Measurements from ENCODE around the gene HTRA3. TPM values are rescaled to one million over a fixed set of nuclear protein-coding genes. Genes with fewer than 3 reads are reported as not detected.

The HTRA3 gene
- polyA plus RNA-seq, 1 donor from 2014 or later, result not detected

DNA sequence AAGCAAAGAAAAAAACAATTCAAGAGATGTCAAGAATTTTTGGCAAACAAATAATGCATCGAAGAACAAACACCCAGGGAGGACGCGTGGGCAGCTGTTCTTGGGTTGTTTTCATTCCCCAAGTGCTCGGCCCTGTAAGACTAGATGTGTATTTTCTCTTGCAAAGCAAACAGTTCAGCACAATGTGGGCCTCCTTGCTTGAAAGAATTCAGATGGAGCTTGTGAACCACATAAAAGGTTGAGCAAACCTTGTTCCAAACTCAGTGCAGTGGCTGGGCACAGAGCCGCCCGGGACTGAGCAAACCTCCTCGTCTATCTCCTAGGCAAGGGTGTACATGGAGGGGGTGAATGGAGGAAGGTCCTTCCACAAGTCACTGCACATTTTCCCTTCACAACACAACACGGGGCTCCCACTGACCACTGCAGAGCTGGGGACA lies 82.4 kb downstream of the HTRA3 start:
- Histone ChIP-seq H3K27me3 (ENCODE audit: insufficient read depth, low read depth, low read length) (no peaks in the 10 kb centered on the region), H3K79me2 (replicated peaks; ENCODE audit: insufficient read depth, low read length) (no peaks in the 10 kb centered on the region), H3K9me3 (ENCODE audit: low read length) (no peaks in the 10 kb centered on the region), H2AFZ (ENCODE audit: low read depth, low read length) (no peak overlapping the region), H3K27ac (ENCODE audit: low read length) (no peak overlapping the region), H3K4me2 (ENCODE audit: low read length) (no peak overlapping the region), H3K9ac (ENCODE audit: low read length) (no peak overlapping the region), H3K9me2 (ENCODE audit: insufficient read depth, low read length) (no peaks in the 10 kb centered on the region), H3F3A (ENCODE audit: insufficient read depth, low read length, poor library complexity, severe bottlenecking) (no peaks in the 10 kb centered on the region), H3K36me3 (ENCODE audit: insufficient read depth, low read length) (no peaks in the 10 kb centered on the region), H3K4me3 (ENCODE audit: low read length) (no peak overlapping the region), H4K20me1 (ENCODE audit: insufficient read depth) (no peaks in the 10 kb centered on the region)
- TF ChIP-seq POLR2AphosphoS5 (IDR thresholded peaks at IDR 0.05) (no peak), SMC3 (conservative IDR thresholded peaks at IDR 0.05; ENCODE audit: poor library complexity) (no peak), RAD21 (conservative IDR thresholded peaks at IDR 0.05) (no peak), TAF1 (IDR thresholded peaks at IDR 0.05; ENCODE audit: low read depth) (no peak), MXI1 (conservative IDR thresholded peaks at IDR 0.05; ENCODE audit: poor library complexity, severe bottlenecking) (no peak), EP300 (conservative IDR thresholded peaks at IDR 0.05; ENCODE audit: poor library complexity, severe bottlenecking) (no peak), EZH2 (IDR thresholded peaks at IDR 0.05; ENCODE audit: borderline replicate concordance, insufficient read depth, low read length, poor library complexity, severe bottlenecking) (no peak)
- TF ChIP-seq, protein P1, sequence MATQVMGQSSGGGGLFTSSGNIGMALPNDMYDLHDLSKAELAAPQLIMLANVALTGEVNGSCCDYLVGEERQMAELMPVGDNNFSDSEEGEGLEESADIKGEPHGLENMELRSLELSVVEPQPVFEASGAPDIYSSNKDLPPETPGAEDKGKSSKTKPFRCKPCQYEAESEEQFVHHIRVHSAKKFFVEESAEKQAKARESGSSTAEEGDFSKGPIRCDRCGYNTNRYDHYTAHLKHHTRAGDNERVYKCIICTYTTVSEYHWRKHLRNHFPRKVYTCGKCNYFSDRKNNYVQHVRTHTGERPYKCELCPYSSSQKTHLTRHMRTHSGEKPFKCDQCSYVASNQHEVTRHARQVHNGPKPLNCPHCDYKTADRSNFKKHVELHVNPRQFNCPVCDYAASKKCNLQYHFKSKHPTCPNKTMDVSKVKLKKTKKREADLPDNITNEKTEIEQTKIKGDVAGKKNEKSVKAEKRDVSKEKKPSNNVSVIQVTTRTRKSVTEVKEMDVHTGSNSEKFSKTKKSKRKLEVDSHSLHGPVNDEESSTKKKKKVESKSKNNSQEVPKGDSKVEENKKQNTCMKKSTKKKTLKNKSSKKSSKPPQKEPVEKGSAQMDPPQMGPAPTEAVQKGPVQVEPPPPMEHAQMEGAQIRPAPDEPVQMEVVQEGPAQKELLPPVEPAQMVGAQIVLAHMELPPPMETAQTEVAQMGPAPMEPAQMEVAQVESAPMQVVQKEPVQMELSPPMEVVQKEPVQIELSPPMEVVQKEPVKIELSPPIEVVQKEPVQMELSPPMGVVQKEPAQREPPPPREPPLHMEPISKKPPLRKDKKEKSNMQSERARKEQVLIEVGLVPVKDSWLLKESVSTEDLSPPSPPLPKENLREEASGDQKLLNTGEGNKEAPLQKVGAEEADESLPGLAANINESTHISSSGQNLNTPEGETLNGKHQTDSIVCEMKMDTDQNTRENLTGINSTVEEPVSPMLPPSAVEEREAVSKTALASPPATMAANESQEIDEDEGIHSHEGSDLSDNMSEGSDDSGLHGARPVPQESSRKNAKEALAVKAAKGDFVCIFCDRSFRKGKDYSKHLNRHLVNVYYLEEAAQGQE (IDR thresholded peaks at IDR 0.05; ENCODE audit: borderline replicate concordance), result no peak
- TF ChIP-seq, protein P2, sequence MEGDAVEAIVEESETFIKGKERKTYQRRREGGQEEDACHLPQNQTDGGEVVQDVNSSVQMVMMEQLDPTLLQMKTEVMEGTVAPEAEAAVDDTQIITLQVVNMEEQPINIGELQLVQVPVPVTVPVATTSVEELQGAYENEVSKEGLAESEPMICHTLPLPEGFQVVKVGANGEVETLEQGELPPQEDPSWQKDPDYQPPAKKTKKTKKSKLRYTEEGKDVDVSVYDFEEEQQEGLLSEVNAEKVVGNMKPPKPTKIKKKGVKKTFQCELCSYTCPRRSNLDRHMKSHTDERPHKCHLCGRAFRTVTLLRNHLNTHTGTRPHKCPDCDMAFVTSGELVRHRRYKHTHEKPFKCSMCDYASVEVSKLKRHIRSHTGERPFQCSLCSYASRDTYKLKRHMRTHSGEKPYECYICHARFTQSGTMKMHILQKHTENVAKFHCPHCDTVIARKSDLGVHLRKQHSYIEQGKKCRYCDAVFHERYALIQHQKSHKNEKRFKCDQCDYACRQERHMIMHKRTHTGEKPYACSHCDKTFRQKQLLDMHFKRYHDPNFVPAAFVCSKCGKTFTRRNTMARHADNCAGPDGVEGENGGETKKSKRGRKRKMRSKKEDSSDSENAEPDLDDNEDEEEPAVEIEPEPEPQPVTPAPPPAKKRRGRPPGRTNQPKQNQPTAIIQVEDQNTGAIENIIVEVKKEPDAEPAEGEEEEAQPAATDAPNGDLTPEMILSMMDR (IDR thresholded peaks at IDR 0.05; ENCODE audit: poor library complexity, severe bottlenecking), result no peak

DNA sequence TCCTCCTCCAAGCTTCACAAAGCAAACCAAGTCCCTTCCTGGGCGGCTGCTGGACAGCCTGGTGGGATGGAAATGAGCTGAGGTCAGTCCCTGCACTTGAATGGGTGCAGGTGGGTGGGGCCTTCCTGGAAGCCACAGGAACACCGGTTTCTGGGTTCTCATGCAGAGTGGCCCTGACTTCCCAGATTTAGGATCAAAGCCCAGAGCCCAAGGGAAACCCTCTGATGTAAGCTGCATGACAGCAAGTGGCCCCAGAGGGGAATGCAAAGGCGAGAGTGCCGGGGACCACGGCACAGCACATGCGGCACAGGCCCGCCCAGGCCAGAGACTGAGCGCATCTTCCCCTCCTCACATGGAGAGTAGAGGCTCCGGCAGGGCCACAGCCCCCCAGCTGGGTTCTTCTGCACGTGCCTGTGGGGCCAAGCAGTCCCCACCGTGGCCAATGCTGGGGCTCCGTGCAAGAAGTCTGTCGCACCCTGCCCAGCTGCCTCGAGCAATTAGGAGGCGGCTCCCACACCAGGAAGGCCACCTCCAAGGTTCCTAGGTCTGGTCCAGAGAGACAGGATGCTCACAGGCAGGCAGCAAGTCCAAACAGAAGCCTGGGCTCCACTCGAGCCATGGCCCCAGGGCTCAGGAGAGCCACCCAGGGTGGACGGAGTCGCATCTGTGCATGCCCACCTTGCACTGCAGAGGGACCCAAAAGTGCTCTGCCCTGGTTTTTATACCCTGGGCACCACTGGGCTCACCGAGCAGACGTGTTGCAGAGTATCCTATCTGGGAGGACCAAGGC lies 83.0 kb downstream of the HTRA3 start:
- Histone ChIP-seq H3F3A (ENCODE audit: insufficient read depth, low read length, poor library complexity, severe bottlenecking) (no peaks in the 10 kb centered on the region), H3K36me3 (ENCODE audit: insufficient read depth, low read length) (no peaks in the 10 kb centered on the region), H3K4me2 (ENCODE audit: low read length) (no peak overlapping the region), H3K27ac (ENCODE audit: low read length) (no peak overlapping the region), H4K20me1 (ENCODE audit: insufficient read depth) (no peaks in the 10 kb centered on the region), H3K9me2 (ENCODE audit: insufficient read depth, low read length) (no peaks in the 10 kb centered on the region), H2AFZ (ENCODE audit: low read depth, low read length) (no peak overlapping the region), H3K9ac (ENCODE audit: low read length) (no peak overlapping the region), H3K27me3 (ENCODE audit: insufficient read depth, low read depth, low read length) (no peaks in the 10 kb centered on the region), H3K79me2 (replicated peaks; ENCODE audit: insufficient read depth, low read length) (no peaks in the 10 kb centered on the region), H3K4me3 (ENCODE audit: low read length) (no peak overlapping the region), H3K9me3 (ENCODE audit: low read length) (no peaks in the 10 kb centered on the region)
- TF ChIP-seq EZH2 (IDR thresholded peaks at IDR 0.05; ENCODE audit: borderline replicate concordance, insufficient read depth, low read length, poor library complexity, severe bottlenecking) (no peak), TAF1 (IDR thresholded peaks at IDR 0.05; ENCODE audit: low read depth) (no peak), POLR2AphosphoS5 (IDR thresholded peaks at IDR 0.05) (no peak), MXI1 (conservative IDR thresholded peaks at IDR 0.05; ENCODE audit: poor library complexity, severe bottlenecking) (no peak), EP300 (conservative IDR thresholded peaks at IDR 0.05; ENCODE audit: poor library complexity, severe bottlenecking) (no peak)
- TF ChIP-seq, protein P1 (IDR thresholded peaks at IDR 0.05; ENCODE audit: borderline replicate concordance), result no peak

Data from neural cell (in vitro differentiated cells).